Activated CD4-positive, alpha-beta memory T cell treated with anti-CD3 and anti-CD28 coated beads, Interleukin-2, amount 10 ng/mL, durations not matched to agents 7 days and 5 days (primary cell): ENCODE data around the gene USP11. TPM values are rescaled to one million over a fixed set of nuclear protein-coding genes. Genes with fewer than 3 reads are reported as not detected.

ENCODE experiments used
- CTCF ChIA-PET: fragments of 350-600 bp; sonication (Branson Sonifier 250); formaldehyde crosslinking; loops from one replicate; lab custom pipeline; 2021; ENCODE audit warnings: antibody characterized with exemption, inconsistent platforms; lab: Charles Lee
- POLR2A ChIA-PET: fragments of 350-600 bp; sonication (Branson Sonifier 250); formaldehyde crosslinking; loops from one replicate; lab custom pipeline; 2021; ENCODE audit warnings: antibody characterized with exemption; lab: Charles Lee
- DNase-seq: peaks from one replicate; pipeline ENCODE4 v3.0.0-alpha.2; 2020
- H3K27ac Mint-ChIP-seq: one replicate; pipeline ENCODE4 v1.8.0; 2021; ENCODE audit warnings: mild to moderate bottlenecking, mixed read lengths
- H3K27me3 Mint-ChIP-seq: one replicate; pipeline ENCODE4 v1.8.0; 2021; ENCODE audit warnings: mixed read lengths
- H3K36me3 Mint-ChIP-seq: one replicate; pipeline ENCODE4 v1.8.0; 2021; ENCODE audit warnings: low read depth, mixed read lengths
- H3K4me1 Mint-ChIP-seq: one replicate; pipeline ENCODE4 v1.8.0; 2021; ENCODE audit warnings: mixed read lengths
- H3K4me3 Mint-ChIP-seq: one replicate; pipeline ENCODE4 v1.8.0; 2021; ENCODE audit warnings: mild to moderate bottlenecking, mixed read lengths
- H3K9me3 Mint-ChIP-seq: one replicate; pipeline ENCODE4 v1.8.0; 2021; ENCODE audit warnings: mixed read lengths
- total RNA-seq, 2 experiments: library from RNA; stranded (reverse); gene quantifications; one replicate each; pipeline ENCODE4 v1.2.3, GENCODE V29; 2021

The USP11 gene
- total RNA-seq, 2 experiments from 2014 or later = 27.6 to 29.4 TPM

GRCh38 chrX:47218920-47219815 is 13.6 kb upstream of the USP11 start:
- POLR2A ChIA-PET = interaction anchor here (0.7 to 5.0 kb wide), 10 partner anchors 9 to 341 kb away, joined by 3 to 53 read pairs (median 10); partner anchors contain the start of genes NDUFB11, RBM10 and USP11

GRCh38 chrX:47221756-47222155 is 11.1 kb upstream of the USP11 start:
- H3K27me3 Mint-ChIP-seq = no peaks in the 10 kb centered on the region
- ChIA-PET POLR2A (no interaction called here), CTCF (interaction anchor here (1.7 kb wide), 1 partner anchor 77 kb away, joined by 3 read pairs; the partner anchor contains the start of genes NDUFB11 and RBM10)
- peaks cover 36% of the 10 kb centered on the region for H3K4me1 Mint-ChIP-seq
- H3K27ac Mint-ChIP-seq = no peak overlapping the region
- H3K9me3 Mint-ChIP-seq = no peaks in the 10 kb centered on the region
- no peak for DNase-seq
- no peak overlapping the region for H3K4me3 Mint-ChIP-seq
- H3K36me3 Mint-ChIP-seq = peaks cover 44% of the 10 kb centered on the region

More at GRCh38 chrX:47218920-47219815, 13.6 kb upstream of the USP11 start:
- peak; percentile 59 for DNase-seq
- Mint-ChIP-seq H3K27ac (peak overlapping the region; percentile 78), H3K9me3 (no peaks in the 10 kb centered on the region), H3K4me1 (peaks cover 43% of the 10 kb centered on the region), H3K27me3 (no peaks in the 10 kb centered on the region), H3K4me3 (peak overlapping the region; percentile 96), H3K36me3 (peaks cover 51% of the 10 kb centered on the region)
- CTCF ChIA-PET = interaction anchor here (1.1 to 1.7 kb wide), 2 partner anchors 28 to 165 kb away, joined by 3 to 6 read pairs; no protein-coding TSS in a partner anchor

DNA sequence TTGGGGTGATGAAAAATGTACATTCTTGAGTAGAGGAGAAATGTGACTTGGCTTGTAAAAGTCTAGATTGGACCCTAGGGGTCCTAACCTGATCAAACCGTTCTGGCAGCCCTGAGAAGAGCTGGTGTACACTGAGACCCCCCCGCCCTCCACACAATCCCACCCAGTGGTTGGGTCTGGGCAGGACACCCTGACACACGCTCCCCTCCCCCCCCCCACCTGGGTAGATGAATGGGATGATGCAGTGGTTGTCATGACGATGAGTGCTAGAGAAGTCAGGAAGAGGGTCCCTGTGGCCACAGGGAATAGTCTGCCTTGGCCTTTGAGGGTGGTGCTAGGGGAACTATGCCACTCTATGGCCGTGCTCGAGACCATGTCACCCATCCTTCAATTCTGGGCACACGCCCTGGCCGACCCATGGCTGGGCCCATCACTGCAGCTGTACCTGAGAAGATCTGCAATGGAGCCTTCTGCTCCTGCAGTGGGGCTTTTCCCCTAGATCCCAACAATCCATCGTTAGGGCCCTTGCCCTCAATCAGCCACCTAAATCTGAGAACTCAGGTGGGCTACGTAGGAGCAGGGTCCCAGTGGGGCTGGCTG is 10.0 kb upstream of the USP11 start:
- CTCF ChIA-PET = no interaction called here
- Mint-ChIP-seq H3K9me3 (no peaks in the 10 kb centered on the region), H3K4me1 (peaks cover 27% of the 10 kb centered on the region), H3K4me3 (no peak overlapping the region), H3K27ac (no peak overlapping the region), H3K27me3 (no peaks in the 10 kb centered on the region), H3K36me3 (peaks cover 48% of the 10 kb centered on the region)
- no peak for DNase-seq
- POLR2A ChIA-PET = interaction anchor here (1.2 kb wide), 1 partner anchor 10 kb away, joined by 3 read pairs; no protein-coding TSS in a partner anchor

DNA sequence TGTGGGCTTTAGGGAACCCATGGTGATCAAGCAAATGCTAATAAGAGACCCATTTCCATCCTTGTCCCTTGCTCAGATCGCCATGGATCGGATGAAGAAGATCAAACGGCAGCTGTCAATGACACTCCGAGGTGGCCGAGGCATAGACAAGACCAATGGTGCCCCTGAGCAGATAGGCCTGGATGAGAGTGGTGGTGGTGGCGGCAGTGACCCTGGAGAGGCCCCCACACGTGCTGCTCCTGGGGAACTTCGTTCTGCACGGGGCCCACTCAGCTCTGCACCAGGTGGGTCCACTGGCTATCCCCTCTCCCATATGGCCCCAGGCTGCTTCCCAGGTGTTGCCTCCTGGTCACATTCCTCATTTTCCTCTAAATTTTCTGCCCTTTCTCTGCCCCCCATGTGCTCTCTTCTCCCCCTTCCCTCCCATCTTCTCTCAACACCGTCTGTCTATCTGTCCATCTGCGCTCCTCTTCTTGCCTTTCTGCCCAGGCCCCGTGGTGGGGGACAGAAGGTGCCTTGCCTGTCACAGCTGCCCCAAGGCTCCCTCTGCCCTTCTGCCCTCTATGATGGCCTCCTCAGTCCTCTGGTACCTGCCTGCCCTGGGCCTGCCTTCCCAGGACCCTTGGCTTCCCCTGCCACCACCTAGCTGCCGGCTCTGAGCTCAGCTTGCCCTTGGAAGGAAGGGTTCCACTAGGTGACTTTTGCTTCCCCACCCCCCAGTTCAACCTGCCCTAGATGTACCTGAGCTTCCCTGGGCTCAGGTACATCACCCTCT is 9.1 kb upstream of the USP11 start:
- Mint-ChIP-seq H3K27ac (no peak overlapping the region), H3K36me3 (peaks cover 55% of the 10 kb centered on the region), H3K4me3 (no peak overlapping the region), H3K9me3 (no peaks in the 10 kb centered on the region), H3K4me1 (peaks cover 27% of the 10 kb centered on the region), H3K27me3 (no peaks in the 10 kb centered on the region)
- CTCF ChIA-PET = no interaction called here
- POLR2A ChIA-PET = interaction anchor here (1.2 kb wide), 1 partner anchor 10 kb away, joined by 3 read pairs; no protein-coding TSS in a partner anchor
- DNase-seq = no peak

DNA sequence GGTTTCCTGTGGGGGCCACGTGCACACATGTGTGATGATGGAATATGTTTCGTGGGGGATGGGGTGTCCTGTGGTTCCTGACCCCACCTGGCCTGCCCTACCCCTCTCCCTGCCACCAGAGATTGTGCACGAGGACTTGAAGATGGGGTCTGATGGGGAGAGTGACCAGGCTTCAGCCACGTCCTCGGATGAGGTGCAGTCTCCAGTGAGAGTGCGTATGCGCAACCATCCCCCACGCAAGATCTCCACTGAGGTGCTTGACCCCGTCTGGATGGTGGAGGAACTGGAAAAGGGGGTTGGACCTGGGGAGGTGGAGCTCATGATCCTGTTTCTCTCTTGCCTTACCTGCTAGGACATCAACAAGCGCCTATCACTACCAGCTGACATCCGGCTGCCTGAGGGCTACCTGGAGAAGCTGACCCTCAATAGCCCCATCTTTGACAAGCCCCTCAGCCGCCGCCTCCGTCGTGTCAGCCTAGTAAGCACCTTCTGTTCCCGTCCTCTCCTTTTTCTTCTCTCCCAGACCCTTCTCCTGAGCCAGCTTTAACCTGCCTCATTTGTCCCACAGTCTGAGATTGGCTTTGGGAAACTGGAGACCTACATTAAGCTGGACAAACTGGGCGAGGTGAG is 8.4 kb upstream of the USP11 start:
- ChIA-PET POLR2A (interaction anchor here (0.7 kb wide), 1 partner anchor 8 kb away, joined by 4 read pairs; the partner anchor contains the start of gene USP11), CTCF (no interaction called here)
- peaks cover 24% of the 10 kb centered on the region for H3K4me1 Mint-ChIP-seq
- peaks cover 54% of the 10 kb centered on the region for H3K36me3 Mint-ChIP-seq
- no peak overlapping the region for H3K27ac Mint-ChIP-seq
- no peak for DNase-seq
- H3K4me3 Mint-ChIP-seq = no peak overlapping the region
- H3K9me3 Mint-ChIP-seq = no peaks in the 10 kb centered on the region
- no peaks in the 10 kb centered on the region for H3K27me3 Mint-ChIP-seq

DNA sequence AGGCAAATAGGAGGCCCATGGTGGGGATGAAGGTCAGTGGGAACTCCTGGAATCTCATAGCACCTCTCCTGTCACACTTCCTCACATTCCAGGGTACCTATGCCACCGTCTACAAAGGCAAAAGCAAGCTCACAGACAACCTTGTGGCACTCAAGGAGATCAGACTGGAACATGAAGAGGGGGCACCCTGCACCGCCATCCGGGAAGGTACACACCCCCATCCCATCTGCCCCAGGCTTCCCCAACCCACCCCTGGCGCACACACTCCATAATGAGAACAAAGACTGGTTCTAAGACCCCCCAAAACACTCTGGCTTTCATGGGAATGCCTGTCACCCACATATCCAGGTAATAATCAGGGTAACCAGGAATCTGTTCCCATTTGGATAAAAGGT is 7.9 kb upstream of the USP11 start:
- ChIA-PET CTCF (no interaction called here), POLR2A (interaction anchor here (0.7 kb wide), 1 partner anchor 8 kb away, joined by 4 read pairs; the partner anchor contains the start of gene USP11)
- no peak for DNase-seq
- H3K9me3 Mint-ChIP-seq = no peaks in the 10 kb centered on the region
- no peaks in the 10 kb centered on the region for H3K27me3 Mint-ChIP-seq
- H3K4me3 Mint-ChIP-seq = no peak overlapping the region
- H3K27ac Mint-ChIP-seq = no peak overlapping the region
- H3K36me3 Mint-ChIP-seq = peaks cover 50% of the 10 kb centered on the region
- peaks cover 19% of the 10 kb centered on the region for H3K4me1 Mint-ChIP-seq

GRCh38 chrX:47226071-47226470 is 6.7 kb upstream of the USP11 start:
- Mint-ChIP-seq H3K27me3 (no peaks in the 10 kb centered on the region), H3K9me3 (no peaks in the 10 kb centered on the region), H3K4me3 (no peak overlapping the region), H3K36me3 (peaks cover 44% of the 10 kb centered on the region), H3K27ac (no peak overlapping the region), H3K4me1 (peaks cover 7% of the 10 kb centered on the region)
- POLR2A ChIA-PET = no interaction called here
- CTCF ChIA-PET = no interaction called here
- DNase-seq = no peak

GRCh38 chrX:47226531-47227333 is 6.1 kb upstream of the USP11 start:
- DNase-seq = no peak
- H3K4me3 Mint-ChIP-seq = no peak overlapping the region
- no peaks in the 10 kb centered on the region for H3K27me3 Mint-ChIP-seq
- POLR2A ChIA-PET = no interaction called here
- H3K9me3 Mint-ChIP-seq = no peaks in the 10 kb centered on the region
- H3K27ac Mint-ChIP-seq = no peak overlapping the region
- H3K4me1 Mint-ChIP-seq = peaks cover 5% of the 10 kb centered on the region
- CTCF ChIA-PET = no interaction called here
- peaks cover 44% of the 10 kb centered on the region for H3K36me3 Mint-ChIP-seq

DNA sequence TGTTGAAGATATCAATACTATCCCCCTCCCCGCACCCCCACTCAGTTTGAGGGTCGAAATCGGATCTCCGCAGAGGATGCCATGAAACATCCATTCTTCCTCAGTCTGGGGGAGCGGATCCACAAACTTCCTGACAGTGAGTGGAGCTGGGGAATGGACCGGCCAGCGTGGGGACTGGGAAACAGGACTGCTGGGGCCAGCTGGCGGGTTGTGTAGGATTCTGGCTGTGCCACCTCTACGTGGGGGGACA is 5.5 kb upstream of the USP11 start:
- H3K9me3 Mint-ChIP-seq = no peaks in the 10 kb centered on the region
- peaks cover 2% of the 10 kb centered on the region for H3K4me1 Mint-ChIP-seq
- CTCF ChIA-PET = no interaction called here
- no peak overlapping the region for H3K4me3 Mint-ChIP-seq
- POLR2A ChIA-PET = interaction anchor here (1.6 to 2.3 kb wide), 2 partner anchors 9 to 37 kb away, joined by 4 to 14 read pairs; partner anchors contain the start of gene CDK16
- no peaks in the 10 kb centered on the region for H3K27me3 Mint-ChIP-seq
- peaks cover 41% of the 10 kb centered on the region for H3K36me3 Mint-ChIP-seq
- H3K27ac Mint-ChIP-seq = no peak overlapping the region
- DNase-seq = no peak

DNA sequence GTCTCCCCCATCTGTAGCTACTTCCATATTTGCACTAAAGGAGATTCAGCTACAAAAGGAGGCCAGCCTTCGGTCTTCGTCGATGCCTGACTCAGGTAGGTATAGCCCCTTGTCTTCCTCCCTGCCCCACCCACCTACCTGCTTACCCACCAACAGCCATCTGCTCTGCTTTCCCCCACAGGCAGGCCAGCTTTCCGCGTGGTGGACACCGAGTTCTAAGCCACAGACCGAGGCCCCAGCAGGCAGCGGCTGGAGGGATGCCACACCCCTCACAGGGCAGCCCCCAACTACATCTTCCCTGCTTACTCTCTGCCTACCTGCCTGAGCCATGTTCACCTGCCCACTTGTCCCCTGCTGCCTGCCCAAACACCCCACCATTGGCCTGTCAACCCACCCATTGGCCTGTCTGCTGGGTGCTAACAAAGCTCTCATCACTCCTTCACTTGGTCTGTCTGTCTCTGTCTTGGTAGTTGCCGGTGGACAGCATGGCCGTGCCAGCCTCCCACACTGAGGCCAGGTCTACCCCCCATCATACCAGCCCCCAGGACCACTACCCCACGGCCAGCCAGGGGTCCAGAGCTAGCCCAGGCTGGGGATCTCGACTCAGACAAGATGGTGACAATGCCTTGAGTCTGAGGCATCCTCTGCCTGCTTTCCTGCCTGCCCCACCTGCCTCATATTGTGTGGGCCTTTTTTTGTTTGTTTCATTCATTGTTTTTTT is 4.1 kb upstream of the USP11 start:
- H3K4me1 Mint-ChIP-seq = peaks cover 1% of the 10 kb centered on the region
- H3K27me3 Mint-ChIP-seq = no peaks in the 10 kb centered on the region
- H3K36me3 Mint-ChIP-seq = peaks cover 40% of the 10 kb centered on the region
- H3K27ac Mint-ChIP-seq = no peak overlapping the region
- POLR2A ChIA-PET = interaction anchor here (1.6 to 2.3 kb wide), 2 partner anchors 10 to 38 kb away, joined by 4 to 14 read pairs; partner anchors contain the start of gene CDK16
- CTCF ChIA-PET = no interaction called here
- H3K9me3 Mint-ChIP-seq = no peaks in the 10 kb centered on the region
- no peak overlapping the region for H3K4me3 Mint-ChIP-seq
- no peak for DNase-seq

GRCh38 chrX:47229427-47229826 is 3.4 kb upstream of the USP11 start:
- no peak overlapping the region for H3K27ac Mint-ChIP-seq
- peaks cover 37% of the 10 kb centered on the region for H3K36me3 Mint-ChIP-seq
- CTCF ChIA-PET = no interaction called here
- POLR2A ChIA-PET = interaction anchor here (2.3 kb wide), 1 partner anchor 11 kb away, joined by 14 read pairs; the partner anchor contains the start of gene CDK16
- DNase-seq = no peak
- no peak overlapping the region for H3K4me3 Mint-ChIP-seq
- peaks cover 1% of the 10 kb centered on the region for H3K4me1 Mint-ChIP-seq
- no peaks in the 10 kb centered on the region for H3K27me3 Mint-ChIP-seq
- H3K9me3 Mint-ChIP-seq = no peaks in the 10 kb centered on the region
